CD4-positive, alpha-beta T cell treated with Interleukin-2 at 100 ng/mL for 4 hours (primary cell): ENCODE results near the gene PCARE.

Experiments used
- DNase-seq: peaks from one replicate; pipeline ENCODE4 v3.0.0-alpha.2; 2020; ENCODE audit warnings: low spot score

The PCARE gene

DNA sequence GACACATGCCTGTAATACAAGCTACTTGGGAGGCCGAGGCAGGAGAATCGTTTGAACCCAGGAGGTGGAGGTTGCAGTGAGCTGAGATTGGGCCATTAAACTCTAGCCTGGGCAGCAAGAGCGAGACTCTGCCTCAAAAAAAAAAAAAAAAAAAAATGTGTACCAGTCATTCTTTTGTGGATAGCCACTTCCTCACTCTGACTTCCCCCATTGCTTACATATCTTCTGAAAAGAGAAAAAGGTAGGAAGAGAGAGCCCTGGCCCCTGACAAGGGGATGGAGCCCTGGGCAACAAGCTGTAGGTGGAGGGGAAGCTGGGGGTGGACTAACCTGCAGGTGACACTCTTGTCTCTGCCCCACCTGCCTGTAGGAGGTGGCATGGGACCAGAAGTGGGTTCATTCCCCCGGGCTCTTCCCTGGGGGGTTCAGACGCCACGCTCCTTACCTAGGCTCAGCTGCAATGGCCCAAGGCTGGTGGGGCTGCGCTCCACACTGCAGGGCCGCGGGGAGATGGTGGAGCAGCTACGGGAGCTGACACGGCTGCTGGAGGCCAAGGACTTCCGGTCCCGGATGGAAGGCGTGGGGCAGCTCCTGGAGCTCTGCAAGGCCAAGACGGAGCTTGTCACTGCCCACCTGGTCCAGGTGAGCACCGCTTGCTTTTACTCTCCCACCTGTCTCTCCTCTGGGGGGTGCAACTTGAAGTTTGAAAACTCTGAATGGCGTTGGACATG lies 39.1 kb downstream of the PCARE start:
- no peak for DNase-seq

DNA sequence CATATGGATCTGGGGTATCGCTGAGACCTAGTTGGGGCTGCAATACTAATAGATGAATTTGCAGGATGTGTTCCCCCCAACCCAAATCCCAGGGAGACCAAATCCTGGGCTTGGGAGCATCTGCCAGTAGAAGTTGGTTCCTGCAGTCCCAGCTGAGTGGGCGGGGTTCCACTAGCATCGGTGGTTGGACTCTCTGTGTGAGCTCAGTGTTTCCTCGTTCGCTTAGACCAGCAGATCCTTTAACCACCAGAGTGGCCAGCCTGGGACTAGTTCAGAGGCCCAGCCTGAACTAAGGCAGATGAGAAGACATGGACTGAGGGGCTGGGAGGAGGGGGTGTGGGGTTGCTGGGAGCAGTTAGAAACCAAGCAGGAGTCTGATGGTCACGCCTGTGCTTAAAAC lies 40.7 kb downstream of the PCARE start:
- no peak for DNase-seq

DNA sequence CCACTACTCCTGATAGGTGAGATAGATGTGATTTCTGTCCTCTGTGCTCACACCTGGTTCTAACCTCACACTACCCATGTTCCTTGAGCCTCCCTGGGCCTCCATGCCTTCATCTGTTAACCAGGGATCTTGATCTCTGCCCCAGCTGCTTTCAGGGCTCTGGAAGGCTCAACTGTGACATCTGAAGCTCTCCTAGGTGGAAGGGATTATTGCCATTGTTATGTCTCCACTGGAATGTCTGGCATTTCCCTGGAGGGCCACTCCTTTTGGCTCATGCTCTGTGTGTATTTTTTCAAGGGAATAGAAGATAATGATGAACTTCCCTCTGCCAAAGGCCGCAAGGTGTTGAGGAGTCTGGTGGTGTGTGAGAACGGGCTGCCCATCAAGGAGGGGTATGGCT lies 41.2 kb downstream of the PCARE start:
- no peak for DNase-seq

DNA sequence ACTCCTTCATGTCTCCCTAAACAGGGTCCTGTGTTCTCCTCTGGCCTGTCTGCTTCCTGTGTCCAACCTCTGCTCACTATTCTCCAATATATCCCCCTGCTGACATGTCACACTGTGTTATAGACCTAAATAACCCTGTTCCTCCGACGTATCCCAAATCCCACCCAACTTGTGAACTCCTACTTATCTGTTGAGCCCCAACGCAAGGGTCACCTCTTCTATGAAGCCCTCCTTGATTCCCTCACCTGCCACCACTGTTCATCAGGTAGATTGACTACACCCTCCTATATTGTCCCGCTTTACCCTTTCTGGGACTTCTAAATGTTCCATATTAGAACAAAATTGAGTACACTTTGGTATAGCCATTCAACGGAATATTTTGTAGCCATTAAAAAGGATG lies 42.1 kb downstream of the PCARE start:
- no peak for DNase-seq

DNA sequence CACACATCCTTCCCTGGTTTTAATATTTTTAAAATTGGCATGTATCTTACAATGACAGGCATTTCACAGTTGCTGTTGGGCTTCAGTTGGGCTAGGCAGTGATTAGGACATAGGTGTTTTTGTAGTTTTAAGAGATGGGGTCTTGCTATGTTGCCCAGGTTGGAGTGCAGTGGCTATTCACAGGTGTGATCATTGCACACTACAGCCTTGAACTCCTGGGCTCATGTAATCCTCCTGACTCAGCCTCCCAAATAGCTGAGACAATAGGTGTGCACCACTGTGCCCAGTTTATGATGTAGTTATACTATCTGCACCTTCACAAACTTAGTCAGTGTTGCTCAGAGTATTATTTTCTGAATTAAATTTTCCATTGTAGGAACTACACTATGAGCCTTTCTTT lies 43.3 kb downstream of the PCARE start:
- DNase-seq: no peak

DNA sequence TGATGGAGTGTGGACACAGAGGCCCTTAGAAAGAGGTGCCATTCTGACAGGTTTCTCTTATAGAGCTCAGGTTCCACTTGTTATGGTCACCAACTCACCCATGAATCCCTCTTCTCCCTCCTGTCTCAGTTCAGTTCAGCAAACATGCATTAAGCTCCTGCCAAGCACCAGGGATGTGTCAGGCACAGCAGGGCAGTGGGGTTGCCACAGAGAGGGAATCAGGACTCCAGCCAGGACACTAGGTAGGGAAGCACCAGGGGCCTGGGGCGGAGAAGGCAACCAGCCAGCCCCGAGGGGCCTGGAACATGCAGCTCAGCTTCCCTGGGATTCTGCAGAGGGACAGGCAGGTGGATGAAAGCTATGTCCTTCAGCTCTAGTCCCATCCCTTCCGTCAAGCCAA lies 48.6 kb downstream of the PCARE start:
- no peak for DNase-seq

DNA sequence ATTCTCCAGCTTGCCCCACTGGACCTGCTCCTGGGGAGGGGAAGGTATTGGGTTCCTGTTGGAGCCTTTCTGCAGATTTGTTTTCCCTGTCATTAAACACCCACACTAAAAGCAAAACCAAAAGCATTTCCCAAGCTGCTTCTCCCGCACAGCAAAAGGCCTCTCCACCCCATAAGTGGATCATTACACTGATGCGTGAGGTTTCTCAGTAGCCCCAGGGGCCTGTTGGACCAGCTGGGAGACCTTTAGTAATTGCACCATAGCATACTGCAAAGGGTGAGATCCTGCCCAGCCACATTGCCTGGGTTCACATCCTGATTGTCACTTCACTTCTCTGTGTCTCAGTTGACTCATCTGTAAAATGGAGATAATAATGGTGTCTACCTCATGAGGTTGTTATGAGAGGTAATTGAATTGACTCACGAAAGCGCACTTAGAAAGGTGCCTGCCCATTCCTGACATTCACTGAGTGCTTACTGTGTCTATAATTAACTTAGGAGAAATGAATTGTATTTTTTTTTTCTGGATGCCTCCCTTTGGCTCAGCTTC lies 49.4 kb downstream of the PCARE start:
- no peak for DNase-seq

DNA sequence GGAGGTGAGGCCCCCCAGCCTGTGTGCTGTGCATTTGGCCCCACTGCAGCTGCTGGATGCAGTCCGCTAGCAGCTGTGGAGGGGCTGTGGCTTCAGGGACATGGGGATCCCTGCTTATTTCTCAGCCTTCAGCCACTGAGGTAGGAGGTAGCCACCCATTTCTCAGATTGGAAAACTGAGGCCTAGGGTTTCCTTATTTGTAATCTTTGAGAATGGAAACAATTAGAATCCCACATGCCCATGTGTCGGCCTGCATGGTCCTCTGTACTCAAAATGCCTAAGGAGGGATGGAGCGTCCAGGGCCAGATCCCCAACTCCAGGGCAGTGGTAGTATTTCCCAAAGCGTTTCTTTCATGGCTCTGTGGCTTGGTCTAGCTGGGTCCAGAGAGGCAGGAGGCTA lies 51.1 kb downstream of the PCARE start:
- DNase-seq: no peak

DNA sequence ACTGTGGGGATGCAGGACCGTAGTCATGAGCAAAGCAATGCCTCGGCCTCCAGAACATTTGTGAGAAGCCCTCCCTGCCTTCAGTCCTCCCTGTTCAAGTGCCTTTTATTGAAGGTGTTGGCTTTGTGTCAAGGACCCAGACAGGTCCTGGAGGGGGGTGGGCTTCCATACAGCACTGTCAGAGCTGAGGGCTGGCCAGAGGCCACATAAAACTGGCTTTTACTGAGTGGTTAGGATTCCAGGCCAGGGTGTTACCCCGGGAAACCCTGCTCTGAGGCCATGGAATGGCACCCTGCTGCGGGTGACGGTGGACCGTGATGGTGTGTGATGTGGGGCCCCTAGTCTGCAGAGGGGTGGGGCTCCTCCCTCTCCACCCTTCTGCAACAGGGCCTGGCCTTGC lies 51.6 kb downstream of the PCARE start:
- no peak for DNase-seq

DNA sequence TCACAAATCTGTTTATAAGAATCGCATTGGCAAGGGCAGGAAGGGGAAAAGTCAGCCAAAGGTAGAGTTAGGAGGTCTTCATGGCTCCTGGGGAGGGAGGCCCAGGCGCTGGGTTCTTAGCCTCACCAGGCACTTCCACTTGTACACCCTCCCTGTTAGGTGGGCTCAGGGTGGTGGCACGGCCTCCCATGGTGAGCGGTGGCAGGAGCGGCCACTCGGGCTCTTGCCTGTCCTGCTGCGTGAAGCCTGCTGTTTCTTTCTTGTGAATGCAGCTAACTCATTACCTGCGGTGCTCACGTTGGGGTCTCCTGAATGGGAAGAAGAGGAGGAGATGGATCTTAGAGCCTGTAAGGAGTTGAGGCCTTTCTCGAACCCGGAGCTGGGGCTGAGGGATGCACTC lies 52.4 kb downstream of the PCARE start:
- DNase-seq: no peak

DNA sequence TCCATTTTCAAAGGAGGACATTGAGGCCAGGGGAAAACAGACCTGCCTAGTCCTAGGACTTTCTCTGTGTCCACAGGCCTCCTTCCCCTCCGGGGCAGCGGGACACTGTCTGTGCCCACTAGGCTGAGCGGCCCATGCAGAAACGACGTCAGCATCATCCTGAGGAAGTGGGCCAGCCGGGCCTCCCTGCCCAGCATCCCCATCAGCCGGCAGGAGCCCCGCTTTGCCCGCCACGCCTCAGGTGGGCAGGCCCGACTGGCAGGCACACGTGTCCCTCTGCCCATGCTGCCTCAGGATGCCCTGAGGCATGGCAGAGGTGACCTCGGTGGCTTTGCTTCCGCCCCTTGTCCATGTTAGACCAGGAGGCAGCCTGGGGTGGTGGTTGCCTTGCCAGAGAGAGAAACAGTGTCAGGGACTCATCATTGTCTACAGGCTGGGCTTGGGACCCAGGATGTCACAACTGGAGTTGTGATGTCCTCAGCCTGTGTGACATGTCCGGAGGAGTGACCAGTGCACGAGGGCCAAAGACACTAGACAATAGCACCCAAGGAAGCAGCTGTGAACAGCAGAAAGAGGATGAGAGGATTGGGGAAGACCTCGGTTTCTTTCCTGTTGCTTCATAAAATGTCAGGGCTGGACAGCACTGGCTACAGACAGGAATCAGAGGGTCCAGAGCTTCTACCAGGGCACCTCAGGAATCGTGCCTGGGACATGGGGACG lies 56.4 kb downstream of the PCARE start:
- no peak for DNase-seq

DNA sequence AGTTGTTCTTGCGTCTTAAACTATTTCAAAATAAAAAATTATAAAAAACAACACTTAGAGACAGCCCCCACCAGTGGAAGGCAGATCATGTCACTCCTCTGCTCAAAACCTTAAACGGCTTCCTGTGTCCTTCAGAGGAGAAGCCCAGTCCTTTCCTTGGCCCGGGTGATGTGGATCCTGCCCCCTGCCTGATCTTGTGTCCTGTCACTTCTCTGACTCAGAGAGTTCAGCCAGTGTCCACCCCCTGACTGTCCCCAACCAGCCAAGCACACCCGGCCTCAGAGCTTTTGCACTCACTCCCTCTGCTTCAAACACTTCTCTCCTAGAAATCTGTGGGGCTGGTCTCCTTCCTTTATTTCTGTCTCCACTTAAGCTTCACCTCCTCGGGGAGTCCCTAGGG lies 57.8 kb downstream of the PCARE start:
- no peak for DNase-seq

DNA sequence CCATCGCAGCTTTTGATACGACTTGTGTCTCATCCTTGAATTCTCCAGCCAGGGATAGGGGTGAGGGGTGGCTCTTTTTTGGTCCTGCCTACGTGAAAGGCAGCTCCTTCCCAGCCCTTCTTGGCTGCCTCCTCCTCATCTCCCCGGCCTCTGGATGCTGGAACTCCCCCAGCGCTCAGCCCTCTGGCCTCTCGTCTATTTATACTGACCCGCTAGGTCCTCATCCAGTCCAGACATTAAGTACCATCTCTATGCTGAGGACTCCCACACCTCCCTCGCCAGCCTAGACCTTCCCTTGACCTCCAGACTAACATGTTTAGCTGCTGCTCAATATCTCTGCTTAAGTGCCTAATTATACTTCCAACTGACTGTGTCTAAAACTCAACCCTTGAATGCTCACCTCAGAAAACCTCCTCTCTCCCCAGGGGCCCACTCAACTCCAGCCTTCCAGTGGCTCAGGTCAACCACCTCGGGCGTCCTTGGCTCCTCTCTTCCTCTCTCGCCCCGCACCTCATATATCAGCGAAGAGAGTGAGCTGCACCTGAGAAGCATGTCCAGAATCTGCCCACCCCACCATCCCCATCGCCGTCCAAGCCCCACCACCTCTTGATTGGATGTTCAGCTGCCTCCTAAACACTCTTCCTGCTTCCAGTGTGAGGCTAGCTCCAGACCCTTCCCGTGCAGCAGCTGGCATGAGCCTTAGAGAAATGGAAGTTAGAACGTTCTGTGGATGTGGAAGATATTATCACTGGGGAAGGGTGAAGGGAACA lies 58.4 kb downstream of the PCARE start:
- no peak for DNase-seq

DNA sequence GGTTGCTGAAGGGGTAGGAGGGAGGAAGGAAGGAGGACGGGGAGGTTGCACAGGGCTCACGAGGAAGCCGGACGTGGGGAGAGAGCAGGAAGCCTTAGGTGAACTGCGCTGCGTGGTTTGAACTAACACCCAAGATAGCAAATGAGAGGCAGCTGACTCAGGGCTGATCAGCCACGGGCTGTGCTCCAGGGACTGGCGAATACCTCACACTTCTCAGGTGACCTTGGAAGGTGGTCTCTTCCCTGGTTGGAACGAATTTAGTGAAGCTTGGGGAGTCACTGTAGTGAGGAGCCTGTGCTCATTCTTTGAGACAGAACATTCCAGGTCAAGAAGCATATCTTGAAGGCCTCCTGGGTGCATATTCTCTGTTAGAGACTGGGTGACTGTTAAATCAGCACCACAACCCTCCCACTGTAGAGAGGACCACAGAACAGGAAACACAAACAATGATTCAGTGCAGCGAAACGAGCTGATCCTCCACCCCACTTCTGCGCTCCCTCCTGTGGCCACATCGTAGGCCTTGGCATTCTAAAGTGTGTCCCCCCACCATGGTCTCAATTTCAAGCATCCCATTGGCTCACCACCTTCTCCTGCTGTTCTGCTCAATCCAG lies 59.4 kb downstream of the PCARE start:
- peak; percentile 80 for DNase-seq

DNA sequence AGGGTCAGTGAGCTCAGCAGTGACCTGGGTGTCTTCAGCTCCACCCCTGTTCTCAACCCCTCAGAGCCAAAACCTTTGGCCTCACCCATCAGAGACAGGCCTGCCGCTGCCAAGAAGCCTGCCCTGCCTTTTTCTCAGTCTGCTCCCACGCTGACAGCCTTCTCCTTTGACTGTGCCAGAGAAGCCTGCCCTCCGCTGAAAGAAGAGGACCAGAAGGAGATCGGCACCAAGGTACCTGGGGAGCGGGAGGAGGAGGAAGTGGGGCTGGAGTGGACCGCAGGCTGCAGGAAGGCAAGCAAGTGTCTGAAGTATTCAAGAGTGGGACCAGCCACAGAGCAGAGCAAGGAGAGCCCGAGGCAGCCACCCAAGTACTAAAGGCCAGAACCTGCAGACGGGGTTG lies 60.0 kb downstream of the PCARE start:
- no peak for DNase-seq

DNA sequence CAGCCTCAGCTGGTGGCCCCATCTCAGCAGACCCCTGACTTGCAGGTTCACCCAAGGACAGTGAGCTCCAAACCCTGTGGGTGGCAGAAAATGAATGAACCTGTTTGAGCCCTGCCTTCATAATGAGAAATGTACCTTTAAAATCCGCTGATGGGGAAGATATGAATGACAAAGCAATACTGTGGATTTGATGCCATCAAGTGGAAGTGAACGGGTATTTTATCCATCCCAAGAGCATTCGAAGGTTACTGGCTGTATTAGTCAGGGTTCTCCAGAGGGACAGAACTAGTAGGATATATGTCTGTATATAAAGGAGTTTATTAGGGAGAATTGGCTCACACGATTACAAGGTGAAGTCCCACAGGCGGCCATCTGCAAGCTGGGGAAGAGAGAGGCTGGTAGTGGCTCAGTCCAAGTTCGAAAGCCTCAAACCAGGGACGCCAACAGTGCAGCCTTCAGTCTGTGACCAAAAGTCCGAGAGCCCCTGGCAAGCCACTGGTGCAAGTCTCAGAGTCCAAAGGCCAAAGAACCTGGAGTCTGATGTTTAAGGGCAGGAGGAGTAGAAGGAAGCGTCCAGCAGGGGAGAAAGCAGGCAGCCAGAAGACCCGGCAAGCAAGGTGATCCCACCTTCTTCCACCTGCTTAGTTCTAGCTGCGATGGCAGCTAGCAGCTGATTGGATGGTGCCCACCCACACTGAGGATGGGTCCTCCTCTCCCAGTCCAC lies 61.1 kb downstream of the PCARE start:
- DNase-seq: no peak

DNA sequence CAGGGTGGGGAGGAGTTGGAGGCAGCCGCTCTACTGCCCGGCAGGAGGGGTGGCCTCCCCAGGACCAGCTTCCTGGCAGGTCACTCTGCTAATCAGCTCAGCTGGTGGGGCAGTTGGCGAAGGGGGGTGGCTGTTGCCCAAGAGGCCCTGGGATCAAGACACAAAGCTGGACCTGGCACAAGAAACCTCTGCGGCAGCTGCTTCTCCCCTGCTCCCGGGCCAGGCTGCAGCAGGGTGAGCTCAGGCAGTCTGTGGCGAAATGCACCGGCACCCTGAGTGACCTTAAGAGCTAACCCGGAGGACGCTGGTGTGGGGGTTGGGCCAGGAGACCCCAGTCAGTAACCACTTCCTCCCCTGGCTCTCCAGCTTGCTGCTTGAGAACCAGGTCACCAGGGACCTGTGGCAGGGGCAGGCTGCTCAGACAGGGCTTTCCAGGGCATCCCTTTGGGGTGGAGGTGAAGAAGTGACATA lies 62.1 kb downstream of the PCARE start:
- peak; percentile 39 for DNase-seq
